HG03280 (cell line): ENCODE measurements around the gene MARCO.
"Not testable (repeated sequence)": the region's sequence is repeated elsewhere in the genome, so short reads cannot be mapped to it uniquely, and the experiment has no call there.

Source experiments
- ATAC-seq: cut with Tn5 transposase; IDR thresholded peaks from one replicate; pipeline ENCODE4 v1.9.1; 2021; ENCODE audit warnings: mild to moderate bottlenecking, moderate library complexity; ENCODE audit not compliant: unreplicated experiment

MARCO gene

GRCh38 chr2:119003856-119004255 is 61.9 kb downstream of the MARCO start:
- not testable (repeated sequence) for ATAC-seq

- no peak for ATAC-seq
These were observed 62.6 kb downstream of the MARCO start for GRCh38 chr2:119004602-119005001.

GRCh38 chr2:119005051-119005450 is 63.1 kb downstream of the MARCO start:
- ATAC-seq, result no peak

- no peak for ATAC-seq
These were observed 63.6 kb downstream of the MARCO start for GRCh38 chr2:119005555-119005954.

- no peak for ATAC-seq
These were observed 64.4 kb downstream of the MARCO start for GRCh38 chr2:119006441-119006840.

- ATAC-seq, result no peak
These were observed 66.1 kb downstream of the MARCO start for GRCh38 chr2:119008108-119008507.

GRCh38 chr2:119009110-119009509 is 67.1 kb downstream of the MARCO start:
- ATAC-seq, result no peak

GRCh38 chr2:119010336-119010735 is 68.3 kb downstream of the MARCO start:
- ATAC-seq, result no peak

- ATAC-seq, result no peak
These were observed 69.3 kb downstream of the MARCO start for GRCh38 chr2:119011162-119011909.

GRCh38 chr2:119011910-119012209 is 69.9 kb downstream of the MARCO start:
- no peak for ATAC-seq

GRCh38 chr2:119012345-119013301 is 70.6 kb downstream of the MARCO start:
- ATAC-seq, result no peak

GRCh38 chr2:119013671-119014070 is 71.7 kb downstream of the MARCO start:
- ATAC-seq, result no peak

GRCh38 chr2:119015845-119016244 is 73.9 kb downstream of the MARCO start:
- ATAC-seq, result no peak

- ATAC-seq, result no peak
These were observed 77.5 kb downstream of the MARCO start for GRCh38 chr2:119019521-119019920.

GRCh38 chr2:119022678-119023077 is 80.7 kb downstream of the MARCO start:
- ATAC-seq, result no peak

- no peak for ATAC-seq
These were observed 81.5 kb downstream of the MARCO start for GRCh38 chr2:119023534-119023933.

GRCh38 chr2:119024152-119024551 is 82.2 kb downstream of the MARCO start:
- no peak for ATAC-seq

GRCh38 chr2:119024568-119024967 is 82.6 kb downstream of the MARCO start:
- no peak for ATAC-seq

GRCh38 chr2:119025013-119025412 is 83.0 kb downstream of the MARCO start:
- ATAC-seq, result no peak

GRCh38 chr2:119025762-119026351 is 83.9 kb downstream of the MARCO start:
- ATAC-seq, result no peak

GRCh38 chr2:119026890-119027289 is 84.9 kb downstream of the MARCO start:
- ATAC-seq, result no peak
